Panc1 (cell line): Measurements from ENCODE around the gene CLCF1. TPM values are rescaled to one million over a fixed set of nuclear protein-coding genes. Genes with fewer than 3 reads are reported as not detected.

Experiments
- ATAC-seq: fragments of 200-7000 bp; cut with Tn5 transposase; 2 replicates; pipeline ENCODE4 v1.9.1; 2020; ENCODE audit warnings: mild to moderate bottlenecking, moderate library complexity
- BruUV-seq: library from RNA; stranded (reverse); fragments of 400-500 nt; replicated peaks from 2 replicates; lab custom pipeline; 2021; lab: Mats Ljungman, UMichigan
- CTCF ChIA-PET: fragments of 300-600 bp; sonication (Branson Sonifier 250); formaldehyde crosslinking; loops from one replicate; lab custom pipeline; 2022; ENCODE audit warnings: antibody characterized with exemption; lab: Charles Lee
- POLR2A ChIA-PET: fragments of 300-600 bp; sonication (Branson Sonifier 250); formaldehyde crosslinking; loops from one replicate; lab custom pipeline; 2022; ENCODE audit warnings: antibody characterized with exemption; lab: Charles Lee
- DNase-seq: peaks from one replicate; pipeline ENCODE4 v3.0.0-alpha.2; 2010; ENCODE audit warnings: low read depth, low spot score
- H3K27ac ChIP-seq: 2 replicates; pipeline ENCODE4 v1.5.1; 2011; ENCODE audit warnings: mild to moderate bottlenecking, low read length, inconsistent platforms
- H3K27me3 ChIP-seq: fragments of 200-500 bp; sonication (Bioruptor generic); 2 replicates; pipeline ENCODE4 v1.6.0; 2014; ENCODE audit warnings: low read length, inconsistent platforms; ENCODE audit not compliant: control insufficient read depth, insufficient read depth
- H3K36me3 ChIP-seq: fragments of 200-500 bp; sonication (Bioruptor generic); 2 replicates; pipeline ENCODE4 v1.5.1; 2014; ENCODE audit warnings: inconsistent platforms, mild to moderate bottlenecking, low read length, moderate library complexity; ENCODE audit not compliant: control insufficient read depth, insufficient read depth
- H3K4me1 ChIP-seq: 2 replicates; pipeline ENCODE4 v1.5.1; 2011; ENCODE audit warnings: inconsistent platforms, mild to moderate bottlenecking, low read length, moderate library complexity; ENCODE audit not compliant: control insufficient read depth, insufficient read depth
- H3K4me3 ChIP-seq, 2 experiments: 2 replicates each; pipeline ENCODE4 v1.5.1; 2011 to 2012; ENCODE audit warnings: low read depth in 2 of 2, low read length in 2 of 2, mild to moderate bottlenecking in 2 of 2, inconsistent platforms in 1 of 2, moderate library complexity in 1 of 2
- H3K9me3 ChIP-seq: fragments of 200-500 bp; sonication (Bioruptor generic); 2 replicates; pipeline ENCODE4 v1.5.1; 2014; ENCODE audit warnings: low read depth, mild to moderate bottlenecking, inconsistent platforms, low read length, moderate library complexity; ENCODE audit not compliant: control insufficient read depth, insufficient read depth
- POLR2AphosphoS5 ChIP-seq: IDR thresholded peaks from 2 replicates; pipeline ENCODE4 v1.6.1; 2012; ENCODE audit warnings: mild to moderate bottlenecking, low read depth, low read length, moderate library complexity
- SIN3A ChIP-seq: IDR thresholded peaks from 2 replicates; pipeline ENCODE4 v1.6.1; 2012; ENCODE audit warnings: low read depth, mild to moderate bottlenecking, low read length, moderate library complexity, borderline replicate concordance; ENCODE audit not compliant: insufficient read depth
- TCF7L2 ChIP-seq: IDR thresholded peaks from 2 replicates; pipeline ENCODE4 v1.6.1; 2011; ENCODE audit warnings: mild to moderate bottlenecking, low read depth, low read length, inconsistent platforms
- in situ Hi-C: cut with HindIII; loops from 2 replicates; pipeline ENCODE4 v1.10.0; 2016; ENCODE audit warnings: low sequenced_read_pairs, low pct_unique_long_range_greater_than_20kb
- intact Hi-C: fragments of 100-400 bp; cut with micrococcal nuclease; formaldehyde crosslinking; loops from one replicate; pipeline ENCODE4 v1.10.0; 2022; ENCODE audit not compliant: unreplicated experiment
- total RNA-seq: library from RNA; stranded (reverse); gene quantifications from one replicate; pipeline ENCODE4 v1.2.1, GENCODE V29; 2021; ENCODE audit not compliant: unreplicated experiment
- TF ChIP-seq, protein P1 (sequence below), 2 experiments: IDR thresholded peaks; 2 replicates each; pipeline ENCODE4 v1.6.1; 2011 to 2012; ENCODE audit warnings: low read depth in 2 of 2, control low read depth in 1 of 2, low read length in 1 of 2, mild to moderate bottlenecking in 1 of 2, moderate library complexity in 1 of 2; ENCODE audit not compliant: insufficient read depth in 1 of 2
- TF ChIP-seq, protein P2 (sequence below): fragments of 450-650 bp; IDR thresholded peaks from 2 replicates; pipeline ENCODE4 v1.5.1; 2017; ENCODE audit warnings: mild to moderate bottlenecking

CLCF1 gene
- total RNA-seq, 1 experiment from 2014 or later = 9.3 TPM

DNA sequence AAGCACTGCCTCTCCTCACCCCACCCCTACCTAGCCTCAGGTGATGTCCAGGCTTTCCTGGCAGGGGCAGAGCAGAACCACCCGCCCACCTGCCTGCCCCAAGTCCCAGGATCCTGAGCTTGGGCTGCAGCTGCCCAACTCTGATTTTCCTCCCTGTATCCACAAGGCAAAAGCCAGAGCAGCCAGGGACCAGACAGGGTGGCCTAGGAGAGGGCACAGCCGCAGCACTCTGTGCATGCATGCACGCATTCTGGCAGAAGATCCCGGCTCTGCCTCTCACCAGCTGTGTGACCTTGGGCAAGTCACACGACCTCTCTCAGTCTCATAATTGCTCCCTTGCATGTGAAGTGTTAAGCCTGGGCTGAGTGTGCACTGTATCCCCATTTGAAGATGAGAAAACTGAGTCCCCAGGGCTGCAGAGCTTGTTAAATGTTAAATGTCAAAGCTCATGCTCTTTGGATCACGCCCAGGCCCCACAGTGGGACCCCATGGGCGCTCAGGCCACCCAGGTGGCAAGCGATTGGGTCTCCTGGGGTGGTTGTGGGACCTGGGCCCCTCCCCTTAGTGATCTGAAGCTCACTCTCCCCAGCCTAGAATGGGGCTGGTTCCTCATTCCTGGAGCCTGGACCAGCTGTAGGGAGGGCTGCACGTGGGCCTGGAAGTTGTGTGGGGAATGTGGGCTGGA, 39.2 kb upstream of the CLCF1 start:
- CTCF ChIA-PET = interaction anchor here (2.1 kb wide), 1 partner anchor 11 kb away, joined by 9 read pairs; the partner anchor contains the start of gene PPP1CA
- Histone ChIP-seq H3K36me3 (no peaks in the 10 kb centered on the region), H3K27me3 (no peaks in the 10 kb centered on the region), H3K27ac (no peak overlapping the region), H3K9me3 (no peaks in the 10 kb centered on the region), H3K4me1 (peaks cover 32% of the 10 kb centered on the region), H3K4me3 (no peak overlapping the region)
- DNase-seq (no peak), ATAC-seq (no peak)
- POLR2A ChIA-PET = interaction anchor here (1.2 kb wide), 1 partner anchor 11 kb away, joined by 3 read pairs; the partner anchor contains the start of gene PPP1CA
- in situ Hi-C loops = no loop called here
- TF ChIP-seq SIN3A (no peak), POLR2AphosphoS5 (no peak), TCF7L2 (no peak)
- TF ChIP-seq, protein P1, sequence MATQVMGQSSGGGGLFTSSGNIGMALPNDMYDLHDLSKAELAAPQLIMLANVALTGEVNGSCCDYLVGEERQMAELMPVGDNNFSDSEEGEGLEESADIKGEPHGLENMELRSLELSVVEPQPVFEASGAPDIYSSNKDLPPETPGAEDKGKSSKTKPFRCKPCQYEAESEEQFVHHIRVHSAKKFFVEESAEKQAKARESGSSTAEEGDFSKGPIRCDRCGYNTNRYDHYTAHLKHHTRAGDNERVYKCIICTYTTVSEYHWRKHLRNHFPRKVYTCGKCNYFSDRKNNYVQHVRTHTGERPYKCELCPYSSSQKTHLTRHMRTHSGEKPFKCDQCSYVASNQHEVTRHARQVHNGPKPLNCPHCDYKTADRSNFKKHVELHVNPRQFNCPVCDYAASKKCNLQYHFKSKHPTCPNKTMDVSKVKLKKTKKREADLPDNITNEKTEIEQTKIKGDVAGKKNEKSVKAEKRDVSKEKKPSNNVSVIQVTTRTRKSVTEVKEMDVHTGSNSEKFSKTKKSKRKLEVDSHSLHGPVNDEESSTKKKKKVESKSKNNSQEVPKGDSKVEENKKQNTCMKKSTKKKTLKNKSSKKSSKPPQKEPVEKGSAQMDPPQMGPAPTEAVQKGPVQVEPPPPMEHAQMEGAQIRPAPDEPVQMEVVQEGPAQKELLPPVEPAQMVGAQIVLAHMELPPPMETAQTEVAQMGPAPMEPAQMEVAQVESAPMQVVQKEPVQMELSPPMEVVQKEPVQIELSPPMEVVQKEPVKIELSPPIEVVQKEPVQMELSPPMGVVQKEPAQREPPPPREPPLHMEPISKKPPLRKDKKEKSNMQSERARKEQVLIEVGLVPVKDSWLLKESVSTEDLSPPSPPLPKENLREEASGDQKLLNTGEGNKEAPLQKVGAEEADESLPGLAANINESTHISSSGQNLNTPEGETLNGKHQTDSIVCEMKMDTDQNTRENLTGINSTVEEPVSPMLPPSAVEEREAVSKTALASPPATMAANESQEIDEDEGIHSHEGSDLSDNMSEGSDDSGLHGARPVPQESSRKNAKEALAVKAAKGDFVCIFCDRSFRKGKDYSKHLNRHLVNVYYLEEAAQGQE (IDR thresholded peaks at IDR 0.05; ENCODE audit: insufficient read depth in 1 of 2, low read depth in 2 of 2, low read length in 1 of 2) = no peak
- TF ChIP-seq, protein P2, sequence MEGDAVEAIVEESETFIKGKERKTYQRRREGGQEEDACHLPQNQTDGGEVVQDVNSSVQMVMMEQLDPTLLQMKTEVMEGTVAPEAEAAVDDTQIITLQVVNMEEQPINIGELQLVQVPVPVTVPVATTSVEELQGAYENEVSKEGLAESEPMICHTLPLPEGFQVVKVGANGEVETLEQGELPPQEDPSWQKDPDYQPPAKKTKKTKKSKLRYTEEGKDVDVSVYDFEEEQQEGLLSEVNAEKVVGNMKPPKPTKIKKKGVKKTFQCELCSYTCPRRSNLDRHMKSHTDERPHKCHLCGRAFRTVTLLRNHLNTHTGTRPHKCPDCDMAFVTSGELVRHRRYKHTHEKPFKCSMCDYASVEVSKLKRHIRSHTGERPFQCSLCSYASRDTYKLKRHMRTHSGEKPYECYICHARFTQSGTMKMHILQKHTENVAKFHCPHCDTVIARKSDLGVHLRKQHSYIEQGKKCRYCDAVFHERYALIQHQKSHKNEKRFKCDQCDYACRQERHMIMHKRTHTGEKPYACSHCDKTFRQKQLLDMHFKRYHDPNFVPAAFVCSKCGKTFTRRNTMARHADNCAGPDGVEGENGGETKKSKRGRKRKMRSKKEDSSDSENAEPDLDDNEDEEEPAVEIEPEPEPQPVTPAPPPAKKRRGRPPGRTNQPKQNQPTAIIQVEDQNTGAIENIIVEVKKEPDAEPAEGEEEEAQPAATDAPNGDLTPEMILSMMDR = no peak
- no TSS peak for BruUV-seq
- intact Hi-C loops = loop anchor here (5.0 kb wide), 1 partner anchor 95 kb away; the partner anchor contains the start of genes CDK2AP2 and PITPNM1

DNA sequence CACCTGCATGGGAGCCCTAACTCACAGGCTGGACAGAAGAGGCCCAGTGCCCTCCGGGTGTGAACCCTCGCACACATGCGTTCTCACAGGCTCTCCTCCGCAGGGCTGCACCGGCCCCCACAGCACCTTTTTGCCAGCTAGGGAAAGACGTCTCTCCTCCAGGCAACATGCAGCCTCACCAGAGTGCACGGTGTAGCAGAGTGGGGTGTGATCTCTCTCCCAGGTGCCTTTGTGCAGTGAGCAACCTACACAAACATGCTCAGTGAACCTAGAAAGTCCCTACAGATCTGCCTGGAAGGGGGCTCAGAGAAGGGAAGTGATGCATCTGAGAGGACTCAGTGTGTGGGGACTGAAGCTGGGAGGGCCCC, 38.4 kb upstream of the CLCF1 start:
- intact Hi-C loops (loop anchor here (5.0 kb wide), 1 partner anchor 96 kb away; the partner anchor contains the start of genes CDK2AP2 and PITPNM1), in situ Hi-C loops (no loop called here)
- H3K4me1 ChIP-seq = peaks cover 27% of the 10 kb centered on the region
- DNase-seq (no peak), ATAC-seq (no peak; the same call in 1 of the 2 replicates)
- no TSS peak for BruUV-seq
- H3K36me3 ChIP-seq = no peaks in the 10 kb centered on the region
- no peak overlapping the region for H3K4me3 ChIP-seq
- POLR2A ChIA-PET = interaction anchor here (1.2 kb wide), 1 partner anchor 10 kb away, joined by 3 read pairs; the partner anchor contains the start of gene PPP1CA
- H3K9me3 ChIP-seq = no peaks in the 10 kb centered on the region
- no peak overlapping the region for H3K27ac ChIP-seq
- TF ChIP-seq, protein P2 = no peak
- TF ChIP-seq TCF7L2 (no peak), POLR2AphosphoS5 (no peak), SIN3A (no peak)
- TF ChIP-seq, protein P1 (IDR thresholded peaks at IDR 0.05; ENCODE audit: insufficient read depth in 1 of 2, low read depth in 2 of 2, low read length in 1 of 2) = no peak
- CTCF ChIA-PET = interaction anchor here (2.1 kb wide), 1 partner anchor 10 kb away, joined by 9 read pairs; the partner anchor contains the start of gene PPP1CA
- no peaks in the 10 kb centered on the region for H3K27me3 ChIP-seq
